IMR-90 (cell line): ENCODE measurements around the gene USP54. TPM values are rescaled to one million over a fixed set of nuclear protein-coding genes. Genes with fewer than 3 reads are reported as not detected.

Experiments
- ATAC-seq: fragments of 200-7000 bp; cut with Tn5 transposase; 2 replicates; pipeline ENCODE4 v1.9.1; 2020; ENCODE audit warnings: low read depth, mild to moderate bottlenecking, moderate library complexity
- BruUV-seq: library from RNA; stranded (reverse); fragments of 400-500 nt; replicated peaks from 2 replicates; lab custom pipeline; 2021; lab: Mats Ljungman, UMichigan
- CTCF ChIA-PET: fragments of 300-600 bp; formaldehyde crosslinking; extraction: SDS; loops from one replicate; lab custom pipeline; 2021; ENCODE audit warnings: antibody characterized with exemption; lab: Yijun Ruan, JAX
- POLR2A ChIA-PET: fragments of 300-600 bp; sonication (Branson Sonifier 250); formaldehyde crosslinking; loops from one replicate; lab custom pipeline; 2022; ENCODE audit warnings: antibody characterized with exemption; ENCODE audit not compliant: unreplicated experiment; lab: Charles Lee
- DNase-seq: peaks from one replicate; pipeline ENCODE4 v3.0.0; 2013
- H2AFZ ChIP-seq: replicated peaks from 2 replicates; pipeline ENCODE3; 2013; ENCODE audit warnings: low read length, mild to moderate bottlenecking; ENCODE audit not compliant: poor library complexity
- H2AK5ac ChIP-seq: 2 replicates; pipeline ENCODE4 v1.6.1; 2013; ENCODE audit warnings: low read depth, low read length, inconsistent platforms
- H2AK9ac ChIP-seq: replicated peaks from 2 replicates; pipeline ENCODE3; 2013; ENCODE audit warnings: mild to moderate bottlenecking, low read depth, low read length, moderate library complexity; ENCODE audit not compliant: poor library complexity
- H2BK120ac ChIP-seq: 2 replicates; pipeline ENCODE4 v1.6.1; 2013; ENCODE audit warnings: low read depth, low read length, inconsistent platforms
- H2BK15ac ChIP-seq: 3 replicates; pipeline ENCODE4 v1.6.1; 2013; ENCODE audit warnings: low read depth, low read length, inconsistent platforms
- H2BK20ac ChIP-seq: 2 replicates; pipeline ENCODE4 v1.6.1; 2013; ENCODE audit warnings: low read depth, mild to moderate bottlenecking, inconsistent platforms, low read length, moderate library complexity
- H2BK5ac ChIP-seq: 2 replicates; pipeline ENCODE4 v1.6.1; 2013; ENCODE audit warnings: mild to moderate bottlenecking, low read depth, low read length, inconsistent platforms; ENCODE audit not compliant: poor library complexity, severe bottlenecking
- H3K14ac ChIP-seq: replicated peaks from 2 replicates; pipeline ENCODE4 v1.6.1; 2013; ENCODE audit warnings: low read depth, low read length, inconsistent platforms
- H3K18ac ChIP-seq: 2 replicates; pipeline ENCODE4 v1.6.1; 2013; ENCODE audit warnings: low read depth, low read length, control low read depth
- H3K23ac ChIP-seq: 2 replicates; pipeline ENCODE4 v1.6.1; 2013; ENCODE audit warnings: low read depth, low read length, inconsistent platforms
- H3K27ac ChIP-seq: 2 replicates; pipeline ENCODE4 v1.5.1; 2013; ENCODE audit warnings: mild to moderate bottlenecking, control low read depth, low read length; ENCODE audit not compliant: insufficient read depth
- H3K27me3 ChIP-seq: 2 replicates; pipeline ENCODE4 v1.6.1; 2013; ENCODE audit warnings: low read length; ENCODE audit not compliant: control insufficient read depth, insufficient read depth
- H3K36me3 ChIP-seq: 2 replicates; pipeline ENCODE4 v1.6.1; 2013; ENCODE audit warnings: low read length, mixed read lengths; ENCODE audit not compliant: control insufficient read depth, insufficient read depth
- H3K4ac ChIP-seq: 2 replicates; pipeline ENCODE4 v1.6.1; 2013; ENCODE audit warnings: low read depth, low read length, inconsistent platforms
- H3K4me1 ChIP-seq: 2 replicates; pipeline ENCODE4 v1.6.1; 2013; ENCODE audit warnings: low read length, mixed read lengths; ENCODE audit not compliant: control insufficient read depth, insufficient read depth
- H3K4me2 ChIP-seq: 2 replicates; pipeline ENCODE4 v1.6.1; 2013; ENCODE audit warnings: low read depth, mild to moderate bottlenecking, control low read depth, low read length, moderate library complexity
- H3K4me3 ChIP-seq: 2 replicates; pipeline ENCODE4 v1.5.1; 2013; ENCODE audit warnings: low read depth, mild to moderate bottlenecking, control low read depth, low read length, moderate library complexity; ENCODE audit not compliant: insufficient read depth
- H3K56ac ChIP-seq: 2 replicates; pipeline ENCODE4 v1.6.1; 2013; ENCODE audit warnings: low read length, inconsistent platforms; ENCODE audit not compliant: insufficient read depth; ENCODE audit errors: extremely low read depth
- H3K79me1 ChIP-seq, 2 experiments: 2 replicates each; pipeline ENCODE4 v1.6.1; 2013; ENCODE audit warnings: low read length in 2 of 2, inconsistent platforms in 1 of 2, low read depth in 1 of 2
- H3K9ac ChIP-seq: 2 replicates; pipeline ENCODE4 v1.6.1; 2013; ENCODE audit warnings: low read depth, low read length, control low read depth
- H3K9me1 ChIP-seq: 2 replicates; pipeline ENCODE4 v1.6.1; 2013; ENCODE audit warnings: low read length, inconsistent platforms; ENCODE audit not compliant: insufficient read depth
- H3K9me3 ChIP-seq: 2 replicates; pipeline ENCODE4 v1.6.1; 2013; ENCODE audit warnings: low read length; ENCODE audit not compliant: control insufficient read depth, insufficient read depth
- H4K20me1 ChIP-seq: 2 replicates; pipeline ENCODE4 v1.6.1; 2013; ENCODE audit warnings: low read length, inconsistent platforms; ENCODE audit not compliant: insufficient read depth
- H4K5ac ChIP-seq: 2 replicates; pipeline ENCODE4 v1.6.1; 2013; ENCODE audit warnings: mild to moderate bottlenecking, low read depth, low read length, control low read depth
- H4K8ac ChIP-seq, 2 experiments: 2 replicates each; pipeline ENCODE4 v1.6.1; 2013; ENCODE audit warnings: low read depth in 2 of 2, low read length in 2 of 2, control low read depth in 1 of 2, inconsistent platforms in 1 of 2
- H4K91ac ChIP-seq: 2 replicates; pipeline ENCODE4 v1.6.1; 2013; ENCODE audit warnings: low read depth, low read length, inconsistent platforms; ENCODE audit not compliant: insufficient read depth
- BHLHE40 ChIP-seq: fragments of 150-350 bp; IDR thresholded peaks from 2 replicates; pipeline ENCODE4 v1.6.1; 2016; ENCODE audit warnings: mild to moderate bottlenecking, low read depth, low read length
- CEBPB ChIP-seq: IDR thresholded peaks from 2 replicates; pipeline ENCODE4 v1.6.1; 2012; ENCODE audit warnings: low read depth, low read length, improper control_type of control experiment
- CTCF ChIP-seq: conservative IDR thresholded peaks from 2 replicates; pipeline ENCODE4 v1.5.1; 2012; ENCODE audit warnings: mild to moderate bottlenecking, low read depth, low read length, improper control_type of control experiment
- MXI1 ChIP-seq: IDR thresholded peaks from 2 replicates; pipeline ENCODE4 v1.6.1; 2012; ENCODE audit warnings: low read depth, mild to moderate bottlenecking, low read length, moderate library complexity, borderline replicate concordance
- NFE2L2 ChIP-seq: fragments of 150-350 bp; IDR thresholded peaks from 2 replicates; pipeline ENCODE4 v1.6.1; 2016; ENCODE audit warnings: low read depth, mild to moderate bottlenecking, low read length
- RFX5 ChIP-seq: IDR thresholded peaks from 2 replicates; pipeline ENCODE4 v1.8.0; 2012; ENCODE audit warnings: low read depth, mild to moderate bottlenecking, low read length, moderate library complexity
- SMC3 ChIP-seq: fragments of 150-350 bp; IDR thresholded peaks from 2 replicates; pipeline ENCODE4 v1.6.1; 2016; ENCODE audit warnings: low read depth, mild to moderate bottlenecking, antibody characterized with exemption, low read length, moderate library complexity
- WGBS, 2 experiments: methylation state at CpG; one replicate each; pipeline versions ENCODE4 v1.1.5 to v1.1.7; 2013; ENCODE audit warnings: missing lambda C conversion rate in 2 of 2; ENCODE audit not compliant: insufficient read length in 1 of 2; ENCODE audit errors: extremely low coverage in 2 of 2; 5-methylcytosine and 5-hydroxymethylcytosine counted together
- dilution Hi-C: fragments of 300-500 bp; cut with HindIII; formaldehyde crosslinking; loops from one replicate; pipeline ENCODE4 v1.14.3; 2018; ENCODE audit warnings: low sequenced_read_pairs; ENCODE audit not compliant: unreplicated experiment
- in situ Hi-C: fragments of 300-500 bp; cut with MboI; formaldehyde crosslinking; loops from 3 replicates; pipeline ENCODE4 v1.14.3; 2019; ENCODE audit warnings: low sequenced_read_pairs, inconsistent platforms, mixed read lengths
- intact Hi-C: fragments of 100-400 bp; cut with micrococcal nuclease; formaldehyde crosslinking; loops from 2 replicates; pipeline ENCODE4 v1.10.0; 2022
- polyA plus RNA-seq, 3 experiments: library from polyadenylated mRNA; depleted of rRNA; stranded (reverse); fragments of >200 nt; gene quantifications; 2 replicates each; pipeline ENCODE4 v1.2.3, GENCODE V29; 2012; ENCODE audit warnings: low replicate concordance in 1 of 3
- total RNA-seq: library from RNA; depleted of rRNA; stranded (reverse); fragments of >200 nt; gene quantifications from 2 replicates; pipeline ENCODE4 v1.2.3, GENCODE V29; 2012

Gene USP54
- total and polyA plus RNA-seq, 2 of the 4 experiments (the other 2 are of a cell fraction) = 4.0 to 7.9 TPM

GRCh38 chr10:73559590-73559989, 31.6 kb downstream of the USP54 start:
- H3K14ac ChIP-seq = peak overlapping the region; percentile 21; the same call in 1 of the 2 replicates
- H2AK5ac ChIP-seq = no peak overlapping the region
- H3K4ac ChIP-seq = no peak overlapping the region
- no peaks in the 10 kb centered on the region for H4K20me1 ChIP-seq
- no TSS peak for BruUV-seq
- no peak overlapping the region for H2BK120ac ChIP-seq
- no peaks in the 10 kb centered on the region for H3K9me3 ChIP-seq
- peaks cover 8% of the 10 kb centered on the region for H3K4me1 ChIP-seq
- no peak overlapping the region for H3K56ac ChIP-seq
- H3K27me3 ChIP-seq = no peaks in the 10 kb centered on the region
- no peak overlapping the region for H2BK5ac ChIP-seq
- no peak for TF ChIP-seq NFE2L2
- no peak for TF ChIP-seq MXI1
- TF ChIP-seq CTCF = no peak
- TF ChIP-seq RFX5 = no peak
- TF ChIP-seq SMC3 = no peak
- TF ChIP-seq CEBPB = no peak
- no peak for TF ChIP-seq BHLHE40
- H3K79me1 ChIP-seq = no peaks in the 10 kb centered on the region
- H3K9ac ChIP-seq = no peak overlapping the region
- H3K4me3 ChIP-seq = no peak overlapping the region
- H3K4me2 ChIP-seq = no peak overlapping the region
- no peak overlapping the region for H4K8ac ChIP-seq
- H2AK9ac ChIP-seq = no peak overlapping the region
- POLR2A ChIA-PET = no interaction called here
- no peak overlapping the region for H4K5ac ChIP-seq
- H3K23ac ChIP-seq = no peak overlapping the region
- in situ Hi-C loops = no loop called here
- DNase-seq (peak; percentile 32), ATAC-seq (peak; percentile 37; the same call in 1 of the 2 replicates)
- no peak overlapping the region for H3K18ac ChIP-seq
- H2BK20ac ChIP-seq = no peak overlapping the region
- no peaks in the 10 kb centered on the region for H3K36me3 ChIP-seq
- no peak overlapping the region for H4K91ac ChIP-seq
- CTCF ChIA-PET = no interaction called here
- dilution Hi-C loops = no loop called here
- intact Hi-C loops = no loop called here
- H2BK15ac ChIP-seq = no peak overlapping the region
- WGBS, 2 experiments = no CpG with 5 or more reads among the region's 6 CpGs
- no peak overlapping the region for H3K27ac ChIP-seq
- H2AFZ ChIP-seq = no peak overlapping the region
- H3K9me1 ChIP-seq = 0 out of 2 replicates have a peak, but pooled peaks cover 3% of the 10 kb centered on the region
